ENCODE data around the gene SSC4D.
"Not testable (repeated sequence)": the region's sequence is repeated elsewhere in the genome, so short reads cannot be mapped to it uniquely, and the experiment has no call there.

The SSC4D gene

GRCh38 chr7:76383089-76383944, 26.2 kb downstream of the SSC4D start:
- no peak for DNase-seq (ENCODE audit: low read depth in 2 of 2)

GRCh38 chr7:76381814-76382213, 27.7 kb downstream of the SSC4D start:
- DNase-seq (ENCODE audit: low read depth in 2 of 2), result no peak

- no peak for DNase-seq (ENCODE audit: low read depth in 2 of 2)
Observed at GRCh38 chr7:76380623-76380966, 28.9 kb downstream of the SSC4D start.

GRCh38 chr7:76377186-76377918, 32.1 kb downstream of the SSC4D start:
- DNase-seq (ENCODE audit: low read depth in 2 of 2), result no peak

- DNase-seq (ENCODE audit: low read depth in 2 of 2), result no peak
Observed at GRCh38 chr7:76375251-76375650, 34.2 kb downstream of the SSC4D start.

- DNase-seq (ENCODE audit: low read depth in 2 of 2), result no peak
Observed at GRCh38 chr7:76372984-76373833, 36.3 kb downstream of the SSC4D start.

- no peak for DNase-seq (ENCODE audit: low read depth in 2 of 2)
Observed at GRCh38 chr7:76371396-76371795, 38.1 kb downstream of the SSC4D start.

- DNase-seq (ENCODE audit: low read depth in 2 of 2), result no peak
Observed at GRCh38 chr7:76369018-76369417, 40.5 kb downstream of the SSC4D start.

GRCh38 chr7:76368190-76368589, 41.3 kb downstream of the SSC4D start:
- no peak for DNase-seq (ENCODE audit: low read depth in 2 of 2)

- no peak for DNase-seq (ENCODE audit: low read depth in 2 of 2)
Observed at GRCh38 chr7:76364198-76364584, 45.3 kb downstream of the SSC4D start.

- not testable (repeated sequence) for DNase-seq (ENCODE audit: low read depth in 2 of 2)
Observed at GRCh38 chr7:76363754-76364153, 45.7 kb downstream of the SSC4D start.

- no peak for DNase-seq (ENCODE audit: low read depth in 2 of 2)
Observed at GRCh38 chr7:76359978-76360638, 49.4 kb downstream of the SSC4D start.

GRCh38 chr7:76359111-76359977, 50.2 kb downstream of the SSC4D start:
- DNase-seq (ENCODE audit: low read depth in 2 of 2), result peak; percentile 91 to 92

GRCh38 chr7:76358481-76359110, 50.9 kb downstream of the SSC4D start, which contains the start of gene YWHAG:
Gene YWHAG, minus strand, starts transcription at chr7:76358991. Its CDS starts 183 bp downstream, at chr7:76358808.
- DNase-seq (ENCODE audit: low read depth in 2 of 2), result peak; percentile 71 to 79

GRCh38 chr7:76358011-76358480, 51.5 kb downstream of the SSC4D start:
- peak; percentile 28 to 35 for DNase-seq (ENCODE audit: low read depth in 2 of 2)

GRCh38 chr7:76357475-76358010, 52.0 kb downstream of the SSC4D start:
- DNase-seq (ENCODE audit: low read depth in 2 of 2), result no peak

- DNase-seq (ENCODE audit: low read depth in 2 of 2), result no peak
Observed at GRCh38 chr7:76356823-76357222, 52.7 kb downstream of the SSC4D start.

- DNase-seq (ENCODE audit: low read depth in 2 of 2), result no peak
Observed at GRCh38 chr7:76356115-76356514, 53.4 kb downstream of the SSC4D start.

GRCh38 chr7:76354981-76355730, 54.3 kb downstream of the SSC4D start:
- no peak for DNase-seq (ENCODE audit: low read depth in 2 of 2)

All from stimulated activated CD8-positive, alpha-beta memory T cell treated with anti-CD3 and anti-CD28 coated beads, Interleukin-15, amount 100 ng/mL, for 4 hours (primary cell).